Cardiac fibroblast (primary cell): ENCODE data around the gene RALGDS.

Source experiments
- DNase-seq, 2 donors: peaks; one replicate each; pipeline versions ENCODE4 v3.0.0 to v3.0.0-alpha.2; 2010; ENCODE audit warnings: low read depth in 2 of 2
- H3K4me3 ChIP-seq, 2 donors: replicated peaks in 1 of 2; 1 replicate in 1 of 2; 2 replicates in 1 of 2; pipeline ENCODE4 v1.5.1; 2011; ENCODE audit warnings: low read depth in 2 of 2, low read length in 2 of 2, mild to moderate bottlenecking in 2 of 2, moderate library complexity in 1 of 2
- CTCF ChIP-seq: IDR thresholded peaks from one replicate; pipeline ENCODE4 v1.5.1; 2011; ENCODE audit warnings: low read depth, mild to moderate bottlenecking, low read length, inconsistent platforms

The RALGDS gene

GRCh38 chr9:133113949-133114885 is 6.8 kb downstream of the RALGDS start:
- no peak for DNase-seq
- H3K4me3 ChIP-seq: no peak overlapping the region
- no peak for TF ChIP-seq CTCF

GRCh38 chr9:133113163-133113948 is 7.7 kb downstream of the RALGDS start:
- DNase-seq: peak in 1 of 2 donors; percentile 62
- H3K4me3 ChIP-seq: no peak overlapping the region
- TF ChIP-seq CTCF: no peak

- TF ChIP-seq CTCF: no peak
- H3K4me3 ChIP-seq: no peak overlapping the region
- no peak for DNase-seq
Measured at GRCh38 chr9:133112663-133113026, 8.4 kb downstream of the RALGDS start.

GRCh38 chr9:133111808-133112662 is 9.0 kb downstream of the RALGDS start:
- TF ChIP-seq CTCF: no peak
- DNase-seq: no peak
- H3K4me3 ChIP-seq: no peak overlapping the region

- no peak for TF ChIP-seq CTCF
- DNase-seq: no peak
- no peak overlapping the region for H3K4me3 ChIP-seq
Measured at GRCh38 chr9:133109931-133110650, 10.9 kb downstream of the RALGDS start.
